GM18519 (cell line): ENCODE results near the gene ZNF367.
"Not testable (repeated sequence)": the region's sequence is repeated elsewhere in the genome, so short reads cannot be mapped to it uniquely, and the experiment has no call there.

Experiments used
- ATAC-seq: cut with Tn5 transposase; IDR thresholded peaks from one replicate; pipeline ENCODE4 v1.9.1; 2021; ENCODE audit warnings: mild to moderate bottlenecking, moderate library complexity; ENCODE audit not compliant: unreplicated experiment, low FRiP score

The ZNF367 gene

GRCh38 chr9:96375507-96375906 is 42.7 kb downstream of the ZNF367 start:
- ATAC-seq: not testable (repeated sequence)

- ATAC-seq: no peak
Observed at GRCh38 chr9:96367943-96368342, 50.2 kb downstream of the ZNF367 start.

GRCh38 chr9:96363175-96363967 is 54.8 kb downstream of the ZNF367 start:
- no peak for ATAC-seq

GRCh38 chr9:96362119-96362518 is 56.1 kb downstream of the ZNF367 start:
- not testable (repeated sequence) for ATAC-seq

GRCh38 chr9:96361668-96362067 is 56.5 kb downstream of the ZNF367 start:
- ATAC-seq: no peak

GRCh38 chr9:96360976-96361375 is 57.2 kb downstream of the ZNF367 start:
- ATAC-seq: no peak

GRCh38 chr9:96360523-96360922 is 57.6 kb downstream of the ZNF367 start:
- not testable (repeated sequence) for ATAC-seq

GRCh38 chr9:96350866-96351265 is 67.3 kb downstream of the ZNF367 start:
- ATAC-seq: no peak

- no peak for ATAC-seq
Observed at GRCh38 chr9:96348261-96348660, 69.9 kb downstream of the ZNF367 start.

GRCh38 chr9:96345551-96345950 is 72.6 kb downstream of the ZNF367 start:
- ATAC-seq: no peak

- no peak for ATAC-seq
Observed at GRCh38 chr9:96344458-96345180, 73.6 kb downstream of the ZNF367 start.

- no peak for ATAC-seq
Observed at GRCh38 chr9:96343515-96344360, 74.4 kb downstream of the ZNF367 start.

- ATAC-seq: no peak
Observed at GRCh38 chr9:96342571-96343245, 75.5 kb downstream of the ZNF367 start.

GRCh38 chr9:96340707-96341106 is 77.5 kb downstream of the ZNF367 start:
- no peak for ATAC-seq

- no peak for ATAC-seq
Observed at GRCh38 chr9:96338299-96338698, 79.9 kb downstream of the ZNF367 start.
